Mesenchymal stem cell (in vitro differentiated cells and primary cell): ENCODE results near the gene ABI2.

Experiments used
- DNase-seq: peaks from one replicate; pipeline ENCODE4 v3.0.0-alpha.2; 2013
- H2AFZ ChIP-seq: one replicate; pipeline ENCODE4 v1.6.1; 2013; ENCODE audit warnings: low read depth, mild to moderate bottlenecking, control low read depth, inconsistent platforms, low read length, moderate library complexity
- H2AK5ac ChIP-seq: 2 replicates; pipeline ENCODE4 v1.6.1; 2013; ENCODE audit warnings: low read length, moderate library complexity, mild to moderate bottlenecking, inconsistent platforms; ENCODE audit not compliant: severe bottlenecking
- H2BK120ac ChIP-seq: one replicate; pipeline ENCODE4 v1.6.1; 2013; ENCODE audit warnings: low read depth, mild to moderate bottlenecking, inconsistent platforms, low read length, moderate library complexity
- H2BK12ac ChIP-seq, 2 experiments: one replicate each; pipeline ENCODE4 v1.6.1; 2013; ENCODE audit warnings: inconsistent platforms in 2 of 2, low read length in 2 of 2, mild to moderate bottlenecking in 2 of 2, moderate library complexity in 2 of 2, control low read depth in 1 of 2
- H2BK15ac ChIP-seq: one replicate; pipeline ENCODE4 v1.6.1; 2013; ENCODE audit warnings: mild to moderate bottlenecking, low read depth, inconsistent platforms; ENCODE audit not compliant: poor library complexity, severe bottlenecking
- H2BK5ac ChIP-seq: 2 replicates; pipeline ENCODE4 v1.6.1; 2013; ENCODE audit warnings: low read depth, mild to moderate bottlenecking, low read length, control low read depth, inconsistent platforms; ENCODE audit not compliant: poor library complexity, severe bottlenecking
- H3K14ac ChIP-seq, 2 experiments: one replicate each; pipeline ENCODE4 v1.6.1; 2013; ENCODE audit warnings: inconsistent platforms in 2 of 2, low read length in 2 of 2, control low read depth in 1 of 2, mild to moderate bottlenecking in 1 of 2, moderate library complexity in 1 of 2
- H3K18ac ChIP-seq, 2 experiments: one replicate each; pipeline ENCODE4 v1.6.1; 2013; ENCODE audit warnings: inconsistent platforms in 2 of 2, low read length in 2 of 2, control low read depth in 1 of 2, low read depth in 1 of 2, mild to moderate bottlenecking in 1 of 2
- H3K23ac ChIP-seq, 2 experiments: one replicate each; pipeline ENCODE4 v1.6.1; 2013; ENCODE audit warnings: inconsistent platforms in 2 of 2, low read length in 2 of 2, mild to moderate bottlenecking in 2 of 2, moderate library complexity in 2 of 2, control low read depth in 1 of 2
- H3K27ac ChIP-seq: 2 replicates; pipeline ENCODE4 v1.5.1; 2013; ENCODE audit warnings: mild to moderate bottlenecking, moderate library complexity, low read length, control low read depth, inconsistent platforms; ENCODE audit not compliant: poor library complexity, severe bottlenecking
- H3K27me3 ChIP-seq, 2 experiments: 2 replicates each; pipeline versions ENCODE4 v1.6.1 to v1.7.0; 2013; ENCODE audit warnings: low read length in 2 of 2, mild to moderate bottlenecking in 2 of 2, moderate library complexity in 2 of 2, control low read depth in 1 of 2, inconsistent platforms in 1 of 2; ENCODE audit not compliant: control insufficient read depth in 1 of 2, insufficient read depth in 1 of 2
- H3K36me3 ChIP-seq, 2 experiments: 2 replicates each; pipeline versions ENCODE4 v1.6.1 to v1.7.0; 2013; ENCODE audit warnings: low read length in 2 of 2, control low read depth in 1 of 2, inconsistent platforms in 1 of 2, low read depth in 1 of 2, mild to moderate bottlenecking in 1 of 2; ENCODE audit not compliant: insufficient read depth in 2 of 2, control insufficient read depth in 1 of 2
- H3K4ac ChIP-seq, 2 experiments: one replicate each; pipeline ENCODE4 v1.6.1; 2013; ENCODE audit warnings: inconsistent platforms in 2 of 2, low read length in 2 of 2, mild to moderate bottlenecking in 2 of 2, moderate library complexity in 2 of 2, control low read depth in 1 of 2, low read depth in 1 of 2
- H3K4me1 ChIP-seq: 2 replicates; pipeline ENCODE4 v1.6.1; 2013; ENCODE audit warnings: low read depth, low read length, control low read depth; ENCODE audit not compliant: control insufficient read depth, insufficient read depth
- H3K4me2 ChIP-seq: 2 replicates; pipeline ENCODE4 v1.6.1; 2013; ENCODE audit warnings: low read length, mild to moderate bottlenecking, inconsistent platforms; ENCODE audit not compliant: poor library complexity, severe bottlenecking
- H3K4me3 ChIP-seq, 2 experiments: 2 replicates each; pipeline versions ENCODE4 v1.5.1 to v1.7.0; 2013; ENCODE audit warnings: low read length in 2 of 2, mild to moderate bottlenecking in 2 of 2, control low read depth in 1 of 2, low read depth in 1 of 2; ENCODE audit not compliant: insufficient read depth in 1 of 2
- H3K79me1 ChIP-seq: replicated peaks from 2 replicates; pipeline ENCODE4 v1.6.1; 2013; ENCODE audit warnings: mild to moderate bottlenecking, control low read depth, low read length, inconsistent platforms; ENCODE audit not compliant: poor library complexity, severe bottlenecking
- H3K9ac ChIP-seq: 2 replicates; pipeline ENCODE4 v1.7.0; 2013; ENCODE audit warnings: mild to moderate bottlenecking, low read length, moderate library complexity
- H3K9me3 ChIP-seq: 2 replicates; pipeline ENCODE4 v1.7.0; 2013; ENCODE audit warnings: mild to moderate bottlenecking, low read length; ENCODE audit not compliant: control insufficient read depth
- H4K8ac ChIP-seq: one replicate; pipeline ENCODE4 v1.6.1; 2013; ENCODE audit warnings: inconsistent platforms, mild to moderate bottlenecking, low read length, moderate library complexity
- H4K91ac ChIP-seq: one replicate; pipeline ENCODE4 v1.6.1; 2013; ENCODE audit warnings: mild to moderate bottlenecking, low read length, inconsistent platforms
- WGBS: methylation state at CpG from one replicate; pipeline ENCODE4 v1.1.7; 2013; ENCODE audit warnings: mixed read lengths; 5-methylcytosine and 5-hydroxymethylcytosine counted together

ABI2 gene

DNA sequence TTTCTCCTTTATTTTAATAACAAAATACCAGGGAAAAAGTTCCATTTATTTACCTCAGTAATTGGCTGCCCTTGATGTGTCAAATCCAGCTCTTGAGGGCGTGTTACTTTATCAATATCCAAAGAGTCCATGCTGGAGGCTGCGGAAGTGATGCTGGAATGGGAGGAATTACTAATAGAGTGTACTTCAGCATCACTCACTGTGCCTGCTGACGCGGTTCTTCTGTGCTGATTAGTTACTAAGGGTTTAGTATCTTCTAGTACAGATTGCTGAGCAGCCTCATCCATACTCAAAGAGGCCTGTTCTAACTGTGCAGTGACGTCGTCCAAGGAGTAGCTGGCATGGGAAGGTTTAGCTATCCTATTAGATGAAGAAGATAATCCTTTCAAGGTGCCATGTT is 161.3 kb downstream of the ABI2 start:
- no peak overlapping the region for H2AK5ac ChIP-seq
- no peak for DNase-seq
- no peak overlapping the region for H2BK120ac ChIP-seq
- no peak overlapping the region for H4K91ac ChIP-seq
- no peaks in the 10 kb centered on the region for H3K4me1 ChIP-seq
- H3K4me2 ChIP-seq, result no peak overlapping the region
- H3K4ac ChIP-seq, result no peak overlapping the region
- no peaks in the 10 kb centered on the region for H3K27me3 ChIP-seq
- H4K8ac ChIP-seq, result no peak overlapping the region
- H3K18ac ChIP-seq, result no peak overlapping the region
- no peak overlapping the region for H2BK12ac ChIP-seq
- H3K23ac ChIP-seq, result no peak overlapping the region
- no peak overlapping the region for H3K14ac ChIP-seq
- no peak overlapping the region for H3K27ac ChIP-seq
- WGBS, result 98% methylated on average over 6 of the region's 6 CpGs
- no peak overlapping the region for H3K4me3 ChIP-seq
- H2AFZ ChIP-seq, result no peak overlapping the region
- H2BK15ac ChIP-seq, result no peak overlapping the region
- H2BK5ac ChIP-seq, result no peak overlapping the region
- H3K36me3 ChIP-seq, result peaks cover 5 to 62% of the 10 kb centered on the region in 2 experiments
- peaks cover 14% of the 10 kb centered on the region for H3K79me1 ChIP-seq
- H3K9ac ChIP-seq, result no peak overlapping the region
- H3K9me3 ChIP-seq, result no peaks in the 10 kb centered on the region

- no peak overlapping the region for H3K4me2 ChIP-seq
- no peak overlapping the region for H3K14ac ChIP-seq
- no peak overlapping the region for H3K27ac ChIP-seq
- H2BK5ac ChIP-seq, result no peak overlapping the region
- H3K27me3 ChIP-seq, result no peaks in the 10 kb centered on the region
- no peak overlapping the region for H2AK5ac ChIP-seq
- no peaks in the 10 kb centered on the region for H3K4me1 ChIP-seq
- no peak overlapping the region for H2AFZ ChIP-seq
- no peak overlapping the region for H3K4me3 ChIP-seq
- H3K18ac ChIP-seq, result no peak overlapping the region
- no peak overlapping the region for H4K8ac ChIP-seq
- no peak overlapping the region for H2BK15ac ChIP-seq
- no peak overlapping the region for H2BK12ac ChIP-seq
- DNase-seq, result no peak
- H3K36me3 ChIP-seq, result peaks cover 0 to 61% of the 10 kb centered on the region in 2 experiments
- no peaks in the 10 kb centered on the region for H3K9me3 ChIP-seq
- no peak overlapping the region for H3K23ac ChIP-seq
- H3K79me1 ChIP-seq, result peaks cover 10% of the 10 kb centered on the region
- no peak overlapping the region for H3K4ac ChIP-seq
- no peak overlapping the region for H2BK120ac ChIP-seq
- no peak overlapping the region for H3K9ac ChIP-seq
- whole genome bisulfite sequencing, result 100% methylated on average over 2 of the region's 3 CpGs
- H4K91ac ChIP-seq, result no peak overlapping the region
Observed at GRCh38 chr2:203490391-203490790, 162.2 kb downstream of the ABI2 start.

DNA sequence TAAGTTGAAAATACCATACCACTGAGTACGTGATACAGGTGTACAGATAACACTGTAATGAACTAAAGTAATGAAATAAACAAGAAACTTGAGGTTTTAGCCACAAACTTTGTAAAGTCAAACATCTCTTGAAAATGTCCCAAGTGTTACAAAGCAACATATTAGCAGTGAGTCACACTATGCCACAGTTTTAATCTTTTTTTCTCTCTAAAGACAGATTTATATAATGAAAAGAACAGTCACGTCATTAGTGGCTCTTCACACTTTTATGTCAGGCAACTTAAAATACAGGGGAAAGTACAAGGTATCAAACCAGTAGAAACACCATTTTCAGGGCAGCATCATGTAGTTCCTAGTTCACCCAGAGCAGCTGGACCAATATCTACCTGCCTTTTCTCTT is 164.8 kb downstream of the ABI2 start:
- no peak overlapping the region for H2BK15ac ChIP-seq
- H3K4me1 ChIP-seq, result no peaks in the 10 kb centered on the region
- no peak overlapping the region for H2AK5ac ChIP-seq
- DNase-seq, result peak; percentile 21
- H4K8ac ChIP-seq, result no peak overlapping the region
- no peak overlapping the region for H3K23ac ChIP-seq
- H3K9ac ChIP-seq, result peak overlapping the region; percentile 52
- H3K79me1 ChIP-seq, result peaks cover 9% of the 10 kb centered on the region
- H3K4ac ChIP-seq, result no peak overlapping the region
- H3K27ac ChIP-seq, result no peak overlapping the region
- no peak overlapping the region for H2BK120ac ChIP-seq
- H3K4me2 ChIP-seq, result no peak overlapping the region
- WGBS, result 84% methylated on average over 1 of the region's 2 CpGs
- H3K9me3 ChIP-seq, result no peaks in the 10 kb centered on the region
- H3K18ac ChIP-seq, result no peak overlapping the region
- no peaks in the 10 kb centered on the region for H3K27me3 ChIP-seq
- no peak overlapping the region for H2AFZ ChIP-seq
- no peak overlapping the region for H3K4me3 ChIP-seq
- no peak overlapping the region for H2BK5ac ChIP-seq
- H2BK12ac ChIP-seq, result no peak overlapping the region
- H3K14ac ChIP-seq, result no peak overlapping the region
- no peak overlapping the region for H4K91ac ChIP-seq
- H3K36me3 ChIP-seq, result peaks cover 0 to 46% of the 10 kb centered on the region in 2 experiments
